ENCODE measurements around the gene BHLHA9. TPM values are rescaled to one million over a fixed set of nuclear protein-coding genes. Genes with fewer than 3 reads are reported as not detected.
"Not testable (repeated sequence)": the region's sequence is repeated elsewhere in the genome, so short reads cannot be mapped to it uniquely, and the experiment has no call there.

Gene BHLHA9
- total RNA-seq, 2 experiments from 2014 or later, result not detected

DNA sequence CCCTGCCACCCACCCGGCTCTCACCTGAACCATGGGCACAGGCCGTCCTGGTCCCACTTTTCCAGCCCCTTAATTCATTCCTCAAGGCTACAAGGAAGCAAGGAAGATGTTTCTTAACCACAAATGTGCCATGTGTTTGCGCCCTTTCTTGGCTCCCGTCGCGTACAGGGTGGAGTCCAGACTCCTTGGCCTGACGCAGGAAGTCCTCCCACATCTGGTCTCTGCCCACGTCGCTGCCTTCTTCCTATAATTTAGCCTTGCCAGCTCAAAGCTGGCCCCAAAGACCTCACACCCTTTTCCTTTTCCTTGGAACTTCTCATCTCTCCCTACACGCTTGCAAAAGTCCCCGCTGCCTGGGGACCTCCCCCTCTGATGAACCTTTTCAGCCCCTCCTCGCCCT, 38.8 kb upstream of the BHLHA9 start:
- ChIA-PET CTCF (no interaction called here), POLR2A (interaction anchor here (0.6 kb wide), 1 partner anchor 1293 kb away, joined by 3 read pairs; no protein-coding TSS in a partner anchor)
- Mint-ChIP-seq H3K27me3 (peaks cover 41% of the 10 kb centered on the region), H3K4me3 (no peak overlapping the region), H3K27ac (no peak overlapping the region), H3K4me1 (ENCODE audit: low read depth) (peaks cover 15% of the 10 kb centered on the region), H3K36me3 (peaks cover 3% of the 10 kb centered on the region), H3K9me3 (no peaks in the 10 kb centered on the region)
- intact Hi-C loops (cut with micrococcal nuclease), result no loop called here
- DNase-seq, result no peak

DNA sequence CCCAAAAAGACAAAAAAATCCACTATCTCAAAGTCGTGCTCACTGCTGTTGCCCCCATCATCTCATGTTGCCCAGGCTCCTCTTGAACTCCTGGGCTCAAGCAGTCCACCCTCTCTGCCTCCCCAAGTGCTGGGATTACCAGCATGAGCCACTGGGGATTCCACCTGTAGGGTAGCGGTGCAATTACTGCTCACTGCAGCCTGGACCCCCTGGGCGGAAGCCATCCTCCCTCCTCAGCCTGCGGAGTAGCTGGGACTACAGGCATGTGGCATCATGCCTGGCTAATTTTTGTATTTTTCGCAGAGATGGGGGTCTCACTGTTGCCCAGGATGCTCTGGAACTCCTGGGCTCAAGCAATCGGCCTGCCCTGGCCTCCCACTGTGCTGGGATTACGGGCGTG, 37.9 kb upstream of the BHLHA9 start:
- ChIA-PET CTCF (no interaction called here), POLR2A (no interaction called here)
- Mint-ChIP-seq H3K9me3 (no peaks in the 10 kb centered on the region), H3K27ac (no peak overlapping the region), H3K36me3 (peaks cover 3% of the 10 kb centered on the region), H3K27me3 (peaks cover 35% of the 10 kb centered on the region), H3K4me3 (no peak overlapping the region), H3K4me1 (ENCODE audit: low read depth) (peaks cover 15% of the 10 kb centered on the region)
- intact Hi-C loops (cut with micrococcal nuclease), result no loop called here
- no peak for DNase-seq

DNA sequence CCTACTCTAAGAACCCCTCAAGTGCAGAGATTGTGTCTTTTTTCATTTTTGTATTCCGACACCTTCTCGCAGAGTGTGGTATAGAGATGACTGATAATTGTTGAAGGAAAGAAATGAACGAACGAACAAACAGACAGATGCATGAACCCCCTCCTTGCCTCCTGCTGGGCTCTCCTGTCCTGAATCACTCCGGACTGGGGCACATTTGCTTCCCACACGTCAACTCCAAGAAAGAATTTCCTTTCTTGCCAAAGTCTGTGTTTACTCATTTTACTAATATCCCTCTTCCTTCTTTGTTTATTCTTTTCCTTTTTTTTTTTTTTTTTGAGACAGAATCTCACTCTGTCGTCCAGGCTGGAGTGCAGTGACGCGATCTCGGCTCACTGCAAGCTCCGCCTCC, 37.5 kb upstream of the BHLHA9 start:
- Mint-ChIP-seq H3K27ac (no peak overlapping the region), H3K27me3 (peaks cover 30% of the 10 kb centered on the region), H3K9me3 (no peaks in the 10 kb centered on the region), H3K36me3 (peaks cover 3% of the 10 kb centered on the region), H3K4me3 (no peak overlapping the region), H3K4me1 (ENCODE audit: low read depth) (peaks cover 14% of the 10 kb centered on the region)
- CTCF ChIA-PET, result no interaction called here
- POLR2A ChIA-PET, result no interaction called here
- DNase-seq, result no peak
- intact Hi-C loops (cut with micrococcal nuclease), result no loop called here

DNA sequence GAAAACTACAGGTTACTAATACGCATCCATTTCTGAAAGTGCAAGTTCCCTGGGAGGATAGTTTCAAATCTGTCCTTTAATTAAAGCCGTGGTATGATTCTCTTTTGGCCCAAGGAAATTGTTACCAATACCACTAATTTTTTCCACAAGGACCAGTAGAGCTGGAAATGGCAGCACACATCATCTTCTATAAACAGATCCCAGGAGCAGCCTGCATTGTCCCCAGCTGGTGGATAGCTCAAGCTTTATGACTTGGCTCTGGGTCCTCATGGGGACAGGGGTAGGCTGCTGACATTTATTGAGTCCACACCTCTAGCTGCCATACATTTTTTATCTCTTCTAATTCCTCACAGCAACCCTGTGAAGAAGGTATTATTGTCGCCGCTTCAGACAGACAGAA, 35.8 kb upstream of the BHLHA9 start:
- H3K4me1 Mint-ChIP-seq (ENCODE audit: low read depth), result peaks cover 14% of the 10 kb centered on the region
- POLR2A ChIA-PET, result interaction anchor here (0.6 kb wide), 1 partner anchor 39 kb away, joined by 3 read pairs; no protein-coding TSS in a partner anchor
- no peak for DNase-seq
- intact Hi-C loops (cut with micrococcal nuclease), result no loop called here
- CTCF ChIA-PET, result interaction anchor here (0.6 to 1.5 kb wide), 2 partner anchors 33 to 98 kb away, joined by 3 to 4 read pairs; no protein-coding TSS in a partner anchor
- H3K36me3 Mint-ChIP-seq, result peaks cover 3% of the 10 kb centered on the region
- no peak overlapping the region for H3K27ac Mint-ChIP-seq
- no peak overlapping the region for H3K4me3 Mint-ChIP-seq
- peaks cover 29% of the 10 kb centered on the region for H3K27me3 Mint-ChIP-seq
- H3K9me3 Mint-ChIP-seq, result no peaks in the 10 kb centered on the region

DNA sequence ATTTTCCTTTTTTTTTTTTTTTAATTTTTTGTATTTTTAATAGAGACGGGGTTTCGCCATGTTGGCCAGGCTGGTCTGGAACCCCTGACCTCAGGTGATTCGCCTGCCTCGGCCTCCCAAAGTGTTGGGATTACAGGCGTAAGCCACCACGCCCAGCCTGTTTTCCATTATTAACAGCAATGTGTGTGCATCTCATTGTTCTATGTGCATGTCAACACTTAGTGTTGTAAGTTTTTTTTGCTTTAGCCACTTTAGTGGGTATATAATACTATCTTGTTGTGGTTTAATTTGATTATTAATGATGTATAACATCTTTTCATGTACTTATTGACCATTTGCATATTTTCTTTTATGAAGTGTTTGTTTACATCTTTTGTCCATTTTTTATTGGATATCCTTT, 32.8 kb upstream of the BHLHA9 start:
- CTCF ChIA-PET, result no interaction called here
- H3K9me3 Mint-ChIP-seq, result no peaks in the 10 kb centered on the region
- intact Hi-C loops (cut with micrococcal nuclease), result no loop called here

DNA sequence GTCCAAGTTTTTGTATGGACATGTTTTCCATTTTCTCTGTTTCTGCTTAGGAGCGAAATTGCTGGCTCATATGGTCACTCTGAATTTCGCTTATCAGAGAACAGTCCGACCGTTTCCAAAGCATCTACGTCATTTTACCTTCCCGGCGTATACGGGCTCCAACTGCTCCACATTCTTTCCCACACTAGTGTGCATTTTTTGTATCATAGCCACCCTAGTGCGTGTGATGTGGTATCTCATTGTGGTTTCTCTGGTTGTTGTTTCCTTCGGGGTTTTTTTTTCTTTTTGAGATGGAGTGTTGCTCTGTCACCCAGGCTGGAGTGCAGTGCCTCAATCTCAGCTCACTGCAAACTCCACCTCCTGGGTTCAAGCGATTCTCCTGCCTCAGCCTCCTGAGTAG, 31.0 kb upstream of the BHLHA9 start:
- intact Hi-C loops (cut with micrococcal nuclease), result no loop called here
- POLR2A ChIA-PET, result no interaction called here
- no peak for DNase-seq
- CTCF ChIA-PET, result interaction anchor here (0.7 kb wide), 1 partner anchor 52 kb away, joined by 3 read pairs; no protein-coding TSS in a partner anchor
- H3K36me3 Mint-ChIP-seq, result no peaks in the 10 kb centered on the region
- no peaks in the 10 kb centered on the region for H3K9me3 Mint-ChIP-seq
- H3K4me1 Mint-ChIP-seq (ENCODE audit: low read depth), result peaks cover 16% of the 10 kb centered on the region
- no peak overlapping the region for H3K27ac Mint-ChIP-seq
- H3K4me3 Mint-ChIP-seq, result no peak overlapping the region
- H3K27me3 Mint-ChIP-seq, result peaks cover 16% of the 10 kb centered on the region

More for the DNA sequence above, 32.8 kb upstream of the BHLHA9 start:
- Mint-ChIP-seq H3K4me1 (ENCODE audit: low read depth) (peaks cover 16% of the 10 kb centered on the region), H3K4me3 (no peak overlapping the region), H3K27me3 (peaks cover 24% of the 10 kb centered on the region), H3K36me3 (no peaks in the 10 kb centered on the region), H3K27ac (no peak overlapping the region)
- DNase-seq, result no peak
- POLR2A ChIA-PET, result no interaction called here

DNA sequence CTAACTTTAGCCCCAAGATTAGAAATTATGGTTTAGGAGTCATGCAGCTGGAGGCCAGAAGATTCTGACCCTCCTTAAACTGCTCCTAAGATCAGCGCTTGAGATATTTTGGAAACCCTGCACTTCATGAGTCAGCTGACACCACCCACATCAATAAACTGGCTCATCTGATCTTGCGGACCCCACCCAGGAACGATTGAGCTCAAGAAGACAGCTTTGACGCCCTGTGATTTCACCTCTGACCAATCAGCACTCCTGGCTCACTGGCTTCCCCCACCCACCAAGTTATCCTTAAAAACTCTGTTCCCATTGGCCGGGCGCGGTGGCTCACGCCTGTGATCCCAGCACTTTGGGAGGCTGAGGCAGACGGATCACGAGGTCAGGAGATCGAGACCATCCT, 29.8 kb upstream of the BHLHA9 start:
- H3K4me3 Mint-ChIP-seq; H3K36me3 Mint-ChIP-seq; H3K27ac Mint-ChIP-seq; DNase-seq; POLR2A ChIA-PET; intact Hi-C loops (cut with micrococcal nuclease); H3K9me3 Mint-ChIP-seq: not testable (repeated sequence)
- CTCF ChIA-PET, result interaction anchor here (0.6 kb wide), 1 partner anchor 34 kb away, joined by 3 read pairs; no protein-coding TSS in a partner anchor
- Mint-ChIP-seq H3K4me1 (ENCODE audit: low read depth) (peaks cover 16% of the 10 kb centered on the region), H3K27me3 (peaks cover 16% of the 10 kb centered on the region)

DNA sequence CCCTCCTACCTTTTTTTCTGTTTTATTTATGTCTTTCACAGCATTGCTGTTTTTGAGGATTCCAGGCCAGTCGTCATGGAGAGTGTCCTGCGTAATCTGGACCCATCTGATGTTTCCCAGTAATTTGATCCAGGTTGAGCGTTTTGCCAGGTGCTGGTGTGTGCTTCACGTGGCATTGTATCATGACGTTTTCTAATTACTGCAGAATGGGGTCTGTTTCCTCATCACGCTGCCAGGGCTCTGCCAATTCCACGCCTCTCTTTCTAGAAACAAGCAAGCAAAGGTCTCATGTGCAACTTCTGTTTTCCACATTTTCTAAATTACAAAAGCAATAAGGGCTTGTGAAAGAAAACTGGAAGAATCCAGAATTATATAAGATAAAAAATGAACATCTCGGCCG, 28.3 kb upstream of the BHLHA9 start:
- intact Hi-C loops (cut with micrococcal nuclease), result no loop called here
- CTCF ChIA-PET, result no interaction called here
- H3K36me3 Mint-ChIP-seq, result no peaks in the 10 kb centered on the region

DNA sequence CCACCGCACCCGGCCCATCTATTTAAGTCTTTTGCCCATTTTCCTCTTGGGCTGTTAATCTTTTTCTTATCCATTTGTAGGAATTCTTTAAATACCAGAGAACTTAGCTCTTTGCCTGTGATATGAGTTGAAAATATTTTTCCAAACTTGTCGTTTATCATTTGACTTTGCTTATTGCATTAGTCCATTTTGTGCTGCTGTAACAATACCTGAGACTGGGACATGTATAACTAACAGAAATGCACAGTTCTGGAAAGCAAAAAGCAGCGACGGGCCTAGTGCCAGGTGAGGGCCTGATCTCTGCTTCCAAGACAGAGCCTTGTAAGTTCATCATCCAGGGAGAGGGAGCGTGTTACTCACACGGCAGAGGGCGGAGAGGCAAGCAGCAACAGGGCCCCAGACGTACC, 25.6 kb upstream of the BHLHA9 start:
- Mint-ChIP-seq H3K9me3 (peaks cover 2% of the 10 kb centered on the region), H3K27me3 (peaks cover 12% of the 10 kb centered on the region), H3K36me3 (no peaks in the 10 kb centered on the region), H3K4me1 (ENCODE audit: low read depth) (peaks cover 11% of the 10 kb centered on the region), H3K27ac (no peak overlapping the region), H3K4me3 (no peak overlapping the region)
- POLR2A ChIA-PET, result no interaction called here
- DNase-seq, result no peak
- intact Hi-C loops (cut with micrococcal nuclease), result no loop called here
- CTCF ChIA-PET, result no interaction called here

More for the DNA sequence above, 28.3 kb upstream of the BHLHA9 start:
- Mint-ChIP-seq H3K27me3 (peaks cover 16% of the 10 kb centered on the region), H3K27ac (no peak overlapping the region), H3K4me1 (ENCODE audit: low read depth) (peaks cover 16% of the 10 kb centered on the region), H3K9me3 (no peaks in the 10 kb centered on the region), H3K4me3 (no peak overlapping the region)
- no peak for DNase-seq
- POLR2A ChIA-PET, result no interaction called here

DNA sequence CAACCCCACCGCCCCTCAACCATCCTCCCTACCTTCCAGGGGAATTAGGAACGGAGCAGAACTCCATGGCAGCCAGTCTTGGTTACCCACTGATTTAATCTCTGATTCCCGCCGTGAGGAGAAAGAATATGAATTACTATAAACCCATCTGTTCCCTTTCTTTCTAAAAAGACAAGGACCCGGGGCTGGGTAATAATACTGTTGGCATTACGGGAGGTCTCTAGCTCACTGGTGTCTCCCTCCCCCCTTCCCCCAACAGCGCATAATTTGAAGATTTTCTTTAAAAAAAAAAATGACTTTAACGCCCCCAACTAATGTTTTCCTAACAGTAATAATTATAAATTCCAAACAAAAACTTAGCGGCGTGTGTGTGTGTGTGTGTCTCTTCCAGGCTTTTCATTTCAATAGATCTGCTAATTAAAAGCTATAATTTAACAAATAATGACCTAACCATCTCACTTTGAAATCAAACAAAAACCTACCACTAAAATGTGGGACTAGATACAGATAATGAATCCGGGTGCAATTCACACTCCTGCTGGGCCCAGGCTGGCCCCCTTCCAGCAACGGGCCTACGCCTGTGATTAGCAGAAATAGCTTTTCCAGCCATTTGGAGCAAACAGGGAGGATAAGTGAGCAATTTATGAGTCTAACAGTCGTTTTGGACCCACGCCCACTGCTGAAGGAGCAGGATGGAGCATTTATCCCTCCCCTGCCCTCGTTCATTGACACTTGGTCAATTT, 18.2 kb upstream of the BHLHA9 start:
- Mint-ChIP-seq H3K4me3 (no peak overlapping the region), H3K36me3 (no peaks in the 10 kb centered on the region), H3K27me3 (no peaks in the 10 kb centered on the region), H3K9me3 (peaks cover 2% of the 10 kb centered on the region), H3K4me1 (ENCODE audit: low read depth) (no peaks in the 10 kb centered on the region), H3K27ac (no peak overlapping the region)
- CTCF ChIA-PET, result no interaction called here
- DNase-seq, result no peak
- intact Hi-C loops (cut with micrococcal nuclease), result no loop called here
- POLR2A ChIA-PET, result no interaction called here

DNA sequence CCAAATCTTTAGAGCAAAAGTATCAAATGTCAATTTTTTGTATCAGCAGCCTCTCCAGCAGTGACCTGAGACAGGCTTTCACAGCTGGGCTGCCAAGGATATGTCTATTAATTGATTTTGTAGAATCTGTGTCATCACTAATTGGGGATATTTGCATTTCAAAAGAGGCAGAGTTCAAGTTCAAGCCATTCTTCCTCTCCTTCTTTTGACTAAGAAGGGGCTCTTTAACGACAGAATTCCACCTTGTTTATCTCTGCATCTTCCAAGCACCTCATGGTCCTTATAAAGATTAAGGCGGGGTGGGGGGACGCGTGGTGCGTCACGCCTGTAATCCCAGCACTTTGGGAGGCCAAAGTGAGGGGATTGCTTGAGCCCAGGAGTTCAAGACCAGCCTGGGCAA, 15.2 kb upstream of the BHLHA9 start:
- no peaks in the 10 kb centered on the region for H3K9me3 Mint-ChIP-seq
- ChIA-PET CTCF (no interaction called here), POLR2A (no interaction called here)
- peaks cover 7% of the 10 kb centered on the region for H3K4me1 Mint-ChIP-seq (ENCODE audit: low read depth)
- intact Hi-C loops (cut with micrococcal nuclease), result no loop called here
- no peaks in the 10 kb centered on the region for H3K27me3 Mint-ChIP-seq
- H3K27ac Mint-ChIP-seq, result no peak overlapping the region
- DNase-seq, result no peak
- H3K4me3 Mint-ChIP-seq, result no peak overlapping the region
- H3K36me3 Mint-ChIP-seq, result no peaks in the 10 kb centered on the region

DNA sequence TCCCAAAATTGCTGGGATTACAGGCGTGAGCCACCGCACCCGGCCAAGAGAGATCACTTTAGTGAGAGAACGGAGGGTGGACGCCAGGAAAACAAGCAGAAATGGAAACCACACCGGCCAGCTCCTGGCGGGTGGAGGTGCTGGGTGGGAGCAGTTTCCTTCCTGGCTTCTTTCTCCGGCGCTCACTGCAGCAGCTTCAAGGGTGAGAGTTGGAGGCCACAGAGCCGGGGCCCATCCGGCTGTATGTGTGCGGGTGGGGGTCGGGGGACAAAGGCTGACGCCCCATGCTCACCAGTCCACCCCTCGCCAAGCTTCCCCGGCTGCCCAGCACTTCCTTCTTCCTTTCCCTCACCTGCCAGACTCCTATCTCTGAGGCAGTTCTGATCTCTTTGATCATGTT, 13.5 kb upstream of the BHLHA9 start:
- H3K4me3 Mint-ChIP-seq, result no peak overlapping the region
- no peaks in the 10 kb centered on the region for H3K27me3 Mint-ChIP-seq
- H3K9me3 Mint-ChIP-seq, result no peaks in the 10 kb centered on the region
- no peak overlapping the region for H3K27ac Mint-ChIP-seq
- ChIA-PET CTCF (no interaction called here), POLR2A (no interaction called here)
- peaks cover 7% of the 10 kb centered on the region for H3K4me1 Mint-ChIP-seq (ENCODE audit: low read depth)
- no peak for DNase-seq
- no peaks in the 10 kb centered on the region for H3K36me3 Mint-ChIP-seq
- intact Hi-C loops (cut with micrococcal nuclease), result no loop called here

DNA sequence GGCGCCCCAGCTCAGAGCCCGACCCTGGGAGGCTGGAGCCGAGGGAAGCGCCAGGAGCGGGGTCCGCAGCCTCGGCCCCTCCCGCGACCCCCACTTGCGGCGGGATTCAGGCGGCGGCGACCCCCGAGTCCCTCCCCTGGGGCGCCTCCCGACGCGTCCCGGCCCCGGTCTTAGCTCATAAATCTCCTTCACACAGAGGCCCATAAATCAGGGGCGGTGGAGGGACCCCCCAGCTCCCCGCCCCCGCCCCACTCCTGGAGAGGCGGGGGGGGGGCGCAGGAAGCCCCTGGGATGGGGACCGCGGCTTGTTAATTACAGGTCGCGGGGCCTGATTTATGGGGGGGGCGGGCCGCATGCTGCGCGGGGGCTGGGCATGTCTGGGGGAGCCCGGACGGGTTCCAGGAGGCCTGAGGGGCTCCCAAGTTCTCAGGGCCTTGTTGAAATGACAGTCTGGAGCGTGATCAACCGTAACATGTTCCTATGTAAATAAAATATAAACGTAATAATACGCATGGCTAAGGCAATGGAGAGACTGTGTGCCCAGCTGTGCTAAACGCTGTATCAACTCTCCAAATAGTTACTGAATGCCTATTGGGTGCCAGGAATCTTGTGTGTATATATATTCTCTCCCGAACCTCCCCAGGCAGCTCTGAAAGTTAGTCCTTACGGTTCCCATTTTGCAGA, 10.0 kb upstream of the BHLHA9 start:
- CTCF ChIA-PET, result interaction anchor here (0.9 to 1.3 kb wide), 8 partner anchors 12 to 409 kb away, joined by 3 to 8 read pairs (median 4); no protein-coding TSS in a partner anchor
- no peaks in the 10 kb centered on the region for H3K27me3 Mint-ChIP-seq
- POLR2A ChIA-PET, result no interaction called here
- intact Hi-C loops (cut with micrococcal nuclease), result no loop called here
- peaks cover 7% of the 10 kb centered on the region for H3K4me1 Mint-ChIP-seq (ENCODE audit: low read depth)
- H3K36me3 Mint-ChIP-seq, result no peaks in the 10 kb centered on the region
- H3K4me3 Mint-ChIP-seq, result no peak overlapping the region
- no peaks in the 10 kb centered on the region for H3K9me3 Mint-ChIP-seq
- DNase-seq, result no peak
- H3K27ac Mint-ChIP-seq, result no peak overlapping the region

Measured in activated CD4-positive, alpha-beta memory T cell treated with anti-CD3 and anti-CD28 coated beads for 36 hours (primary cell).